GM19455 (cell line): Measurements from ENCODE around the gene POLR1E.

Experiments used
- ATAC-seq: cut with Tn5 transposase; IDR thresholded peaks from one replicate; pipeline ENCODE4 v1.9.1; 2021; ENCODE audit not compliant: unreplicated experiment

Gene POLR1E

GRCh38 chr9:37485389-37486255 is at the start of gene POLR1E:
Gene POLR1E (plus strand): TSS chr9:37485948. CDS start chr9:37486048, 100 bp downstream.
- ATAC-seq = peak; percentile 98

- no peak for ATAC-seq
These were observed 49.2 kb upstream of the POLR1E start for GRCh38 chr9:37436540-37436939.

- ATAC-seq = no peak
These were observed 48.7 kb upstream of the POLR1E start for GRCh38 chr9:37437010-37437409.

- ATAC-seq = no peak
These were observed 48.1 kb upstream of the POLR1E start for GRCh38 chr9:37437621-37438020.

GRCh38 chr9:37438359-37438758 is 47.4 kb upstream of the POLR1E start:
- no peak for ATAC-seq

GRCh38 chr9:37441776-37442370 is 43.9 kb upstream of the POLR1E start:
- no peak for ATAC-seq

GRCh38 chr9:37442556-37442955 is 43.2 kb upstream of the POLR1E start:
- ATAC-seq = no peak

- ATAC-seq = no peak
These were observed 42.2 kb upstream of the POLR1E start for GRCh38 chr9:37443566-37443965.

GRCh38 chr9:37444890-37445289 is 40.9 kb upstream of the POLR1E start:
- no peak for ATAC-seq

- ATAC-seq = no peak
These were observed 39.9 kb upstream of the POLR1E start for GRCh38 chr9:37445832-37446231.

- no peak for ATAC-seq
These were observed 39.3 kb upstream of the POLR1E start for GRCh38 chr9:37446401-37446800.

GRCh38 chr9:37447111-37447510 is 38.6 kb upstream of the POLR1E start:
- no peak for ATAC-seq

GRCh38 chr9:37449862-37450632 is 35.7 kb upstream of the POLR1E start:
- no peak for ATAC-seq

- ATAC-seq = no peak
These were observed 34.1 kb upstream of the POLR1E start for GRCh38 chr9:37451628-37452027.

GRCh38 chr9:37452611-37453010 is 33.1 kb upstream of the POLR1E start:
- no peak for ATAC-seq

- ATAC-seq = no peak
These were observed 31.9 kb upstream of the POLR1E start for GRCh38 chr9:37453827-37454226.

GRCh38 chr9:37454238-37454637 is 31.5 kb upstream of the POLR1E start:
- ATAC-seq = no peak

GRCh38 chr9:37455884-37456647 is 29.7 kb upstream of the POLR1E start:
- no peak for ATAC-seq

- no peak for ATAC-seq
These were observed 28.9 kb upstream of the POLR1E start for GRCh38 chr9:37456817-37457216.

- ATAC-seq = no peak
These were observed 21.7 kb upstream of the POLR1E start for GRCh38 chr9:37464006-37464405.
